ENCODE measurements around the gene BRIP1. TPM values are rescaled to one million over a fixed set of nuclear protein-coding genes. Genes with fewer than 3 reads are reported as not detected.
"Not testable (repeated sequence)": the region's sequence is repeated elsewhere in the genome, so short reads cannot be mapped to it uniquely, and the experiment has no call there.

BRIP1 gene
- total RNA-seq, 1 experiment from 2014 or later, result 30.2 TPM

DNA sequence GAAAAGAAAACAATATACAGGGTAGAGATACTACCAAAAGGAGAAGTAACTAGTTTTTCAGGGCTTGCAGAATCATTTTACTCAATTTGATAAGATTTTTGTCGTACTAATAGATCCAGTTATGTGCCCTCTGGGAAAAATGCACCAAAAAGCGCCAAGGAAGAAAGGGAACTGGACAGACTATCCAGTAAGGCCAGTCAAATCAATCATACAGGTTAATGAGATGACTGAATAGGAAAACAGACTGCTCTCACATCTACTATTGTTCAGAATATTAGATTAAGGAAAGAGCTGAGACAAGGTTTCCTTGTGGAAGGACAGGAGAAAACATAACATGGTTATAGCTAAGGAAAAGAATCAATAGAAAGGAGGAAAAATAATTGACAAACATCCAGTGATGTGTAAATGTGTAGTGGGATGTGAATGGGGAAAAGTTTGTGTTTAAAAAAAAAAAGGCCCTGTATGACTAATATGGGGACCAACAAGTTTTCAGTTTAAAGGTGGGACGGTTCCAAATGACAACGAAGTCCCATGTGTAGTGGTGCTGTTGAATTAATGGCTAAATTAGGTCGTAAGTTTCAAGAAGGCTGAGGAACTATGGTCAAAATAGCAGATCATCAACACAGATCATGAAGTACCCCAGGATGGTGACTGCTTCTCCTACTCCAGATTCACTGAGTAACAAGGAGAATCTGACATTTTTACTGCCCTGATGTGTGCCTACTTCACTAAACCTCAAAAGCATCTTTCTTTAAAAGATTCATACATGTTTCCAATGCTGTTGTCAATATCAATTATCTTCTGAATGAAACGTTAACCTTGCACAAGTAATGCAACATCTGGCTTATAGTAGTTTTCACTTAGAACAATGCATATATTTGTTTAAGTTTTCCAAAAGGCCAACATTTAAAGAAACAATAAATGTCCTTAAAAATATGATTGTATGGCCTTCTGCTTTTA lies 40.7 kb downstream of the BRIP1 start:
- no peaks in the 10 kb centered on the region for H3K4me1 ChIP-seq (ENCODE audit: insufficient read depth, low read length, poor library complexity, severe bottlenecking)
- ChIA-PET POLR2A (ENCODE audit: low non-redundant PET) (interaction anchor here (0.7 kb wide), 1 partner anchor 237 kb away, joined by 3 read pairs; no protein-coding TSS in a partner anchor), CTCF (no interaction called here)
- no peak for TF ChIP-seq EZH2 (IDR thresholded peaks at IDR 0.05; ENCODE audit: borderline replicate concordance, low read depth, low read length, poor library complexity, severe bottlenecking)
- TF ChIP-seq, protein P1, sequence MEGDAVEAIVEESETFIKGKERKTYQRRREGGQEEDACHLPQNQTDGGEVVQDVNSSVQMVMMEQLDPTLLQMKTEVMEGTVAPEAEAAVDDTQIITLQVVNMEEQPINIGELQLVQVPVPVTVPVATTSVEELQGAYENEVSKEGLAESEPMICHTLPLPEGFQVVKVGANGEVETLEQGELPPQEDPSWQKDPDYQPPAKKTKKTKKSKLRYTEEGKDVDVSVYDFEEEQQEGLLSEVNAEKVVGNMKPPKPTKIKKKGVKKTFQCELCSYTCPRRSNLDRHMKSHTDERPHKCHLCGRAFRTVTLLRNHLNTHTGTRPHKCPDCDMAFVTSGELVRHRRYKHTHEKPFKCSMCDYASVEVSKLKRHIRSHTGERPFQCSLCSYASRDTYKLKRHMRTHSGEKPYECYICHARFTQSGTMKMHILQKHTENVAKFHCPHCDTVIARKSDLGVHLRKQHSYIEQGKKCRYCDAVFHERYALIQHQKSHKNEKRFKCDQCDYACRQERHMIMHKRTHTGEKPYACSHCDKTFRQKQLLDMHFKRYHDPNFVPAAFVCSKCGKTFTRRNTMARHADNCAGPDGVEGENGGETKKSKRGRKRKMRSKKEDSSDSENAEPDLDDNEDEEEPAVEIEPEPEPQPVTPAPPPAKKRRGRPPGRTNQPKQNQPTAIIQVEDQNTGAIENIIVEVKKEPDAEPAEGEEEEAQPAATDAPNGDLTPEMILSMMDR (conservative IDR thresholded peaks at IDR 0.05; ENCODE audit: low read depth, low read length), result no peak
- peaks cover 16% of the 10 kb centered on the region for H3K36me3 ChIP-seq (ENCODE audit: insufficient read depth, low read length, poor library complexity, severe bottlenecking)
- H3K27ac ChIP-seq (ENCODE audit: low read depth, low read length, poor library complexity, severe bottlenecking), result no peak overlapping the region
- intact Hi-C loops (cut with micrococcal nuclease; ENCODE audit: unreplicated experiment), result no loop called here
- H3K27me3 ChIP-seq (replicated peaks; ENCODE audit: insufficient read depth, low read depth, low read length, poor library complexity), result no peaks in the 10 kb centered on the region
- H3K9me3 ChIP-seq (ENCODE audit: low read depth, low read length, poor library complexity, severe bottlenecking), result no peaks in the 10 kb centered on the region
- no peak for DNase-seq (ENCODE audit: low spot score)
- BruUV-seq (replicated peaks), result no TSS peak
- no peak overlapping the region for H3K4me3 ChIP-seq (ENCODE audit: low read depth, low read length, poor library complexity, severe bottlenecking)

DNA sequence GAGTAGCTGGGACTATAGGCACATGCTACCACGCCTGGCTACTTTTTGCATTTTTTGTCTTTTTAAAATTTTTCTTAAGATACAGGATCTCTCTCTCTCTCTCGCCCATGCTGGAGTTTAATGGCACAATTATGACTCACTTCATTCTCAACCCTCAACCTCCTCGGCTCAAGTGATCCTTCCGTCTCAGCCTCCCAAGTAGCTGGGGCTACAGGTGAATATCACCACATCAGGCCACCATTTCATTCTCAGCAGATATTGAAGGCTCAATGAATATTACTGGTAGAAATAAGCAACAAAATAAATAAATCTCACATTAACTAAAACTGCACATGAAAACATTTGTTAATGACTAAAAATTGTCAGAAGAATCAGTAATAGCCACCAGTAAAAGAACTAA lies 41.7 kb downstream of the BRIP1 start:
- Histone ChIP-seq H3K4me3 (ENCODE audit: low read depth, low read length, poor library complexity, severe bottlenecking) (no peak overlapping the region), H3K27ac (ENCODE audit: low read depth, low read length, poor library complexity, severe bottlenecking) (no peak overlapping the region), H3K9me3 (ENCODE audit: low read depth, low read length, poor library complexity, severe bottlenecking) (no peaks in the 10 kb centered on the region), H3K4me1 (ENCODE audit: insufficient read depth, low read length, poor library complexity, severe bottlenecking) (no peaks in the 10 kb centered on the region), H3K27me3 (replicated peaks; ENCODE audit: insufficient read depth, low read depth, low read length, poor library complexity) (no peaks in the 10 kb centered on the region), H3K36me3 (ENCODE audit: insufficient read depth, low read length, poor library complexity, severe bottlenecking) (peaks cover 16% of the 10 kb centered on the region)
- TF ChIP-seq EZH2 (IDR thresholded peaks at IDR 0.05; ENCODE audit: borderline replicate concordance, low read depth, low read length, poor library complexity, severe bottlenecking), result no peak
- TF ChIP-seq, protein P1 (conservative IDR thresholded peaks at IDR 0.05; ENCODE audit: low read depth, low read length), result no peak
- BruUV-seq (replicated peaks), result no TSS peak
- ChIA-PET POLR2A (ENCODE audit: low non-redundant PET) (no interaction called here), CTCF (no interaction called here)
- intact Hi-C loops (cut with micrococcal nuclease; ENCODE audit: unreplicated experiment), result no loop called here
- DNase-seq (ENCODE audit: low spot score), result no peak

DNA sequence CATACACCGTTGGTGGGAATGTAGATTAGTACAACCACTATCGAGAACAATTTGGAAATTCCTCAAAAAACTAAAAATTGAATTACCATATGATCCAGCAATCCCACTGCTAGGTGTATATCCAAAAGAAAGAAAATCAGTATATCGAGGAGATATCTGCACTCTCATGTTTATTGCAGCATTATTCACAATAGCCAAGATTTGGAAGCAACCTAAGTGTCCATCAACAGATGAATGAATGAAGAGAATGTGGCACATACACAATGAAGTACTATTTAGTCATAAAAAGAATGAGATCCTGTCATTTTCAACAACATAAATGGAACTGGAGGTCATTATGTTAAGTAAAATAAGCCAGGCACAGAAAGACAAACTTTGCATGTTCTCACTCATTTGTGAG lies 44.1 kb downstream of the BRIP1 start:
- H3K27ac ChIP-seq (ENCODE audit: low read depth, low read length, poor library complexity, severe bottlenecking); BruUV-seq (replicated peaks); CTCF ChIA-PET; H3K4me3 ChIP-seq (ENCODE audit: low read depth, low read length, poor library complexity, severe bottlenecking); POLR2A ChIA-PET (ENCODE audit: low non-redundant PET); intact Hi-C loops (cut with micrococcal nuclease; ENCODE audit: unreplicated experiment); H3K4me1 ChIP-seq (ENCODE audit: insufficient read depth, low read length, poor library complexity, severe bottlenecking); H3K9me3 ChIP-seq (ENCODE audit: low read depth, low read length, poor library complexity, severe bottlenecking); H3K27me3 ChIP-seq (replicated peaks; ENCODE audit: insufficient read depth, low read depth, low read length, poor library complexity); DNase-seq (ENCODE audit: low spot score): not testable (repeated sequence)
- peaks cover 16% of the 10 kb centered on the region for H3K36me3 ChIP-seq (ENCODE audit: insufficient read depth, low read length, poor library complexity, severe bottlenecking)

Data from A673 (cell line).